ENCODE data around the gene DHRSX. TPM values are rescaled to one million over a fixed set of nuclear protein-coding genes. Genes with fewer than 3 reads are reported as not detected.
A peak's percentile ranks its signal among the peaks of the same experiment; 100 is the strongest.
"Not testable (repeated sequence)": the region's sequence is repeated elsewhere in the genome, so short reads cannot be mapped to it uniquely, and the experiment has no call there.

DHRSX gene
- total RNA-seq, 6 donors from 2014 or later, result 18.2 to 34.8 (median 21.2) TPM

DNA sequence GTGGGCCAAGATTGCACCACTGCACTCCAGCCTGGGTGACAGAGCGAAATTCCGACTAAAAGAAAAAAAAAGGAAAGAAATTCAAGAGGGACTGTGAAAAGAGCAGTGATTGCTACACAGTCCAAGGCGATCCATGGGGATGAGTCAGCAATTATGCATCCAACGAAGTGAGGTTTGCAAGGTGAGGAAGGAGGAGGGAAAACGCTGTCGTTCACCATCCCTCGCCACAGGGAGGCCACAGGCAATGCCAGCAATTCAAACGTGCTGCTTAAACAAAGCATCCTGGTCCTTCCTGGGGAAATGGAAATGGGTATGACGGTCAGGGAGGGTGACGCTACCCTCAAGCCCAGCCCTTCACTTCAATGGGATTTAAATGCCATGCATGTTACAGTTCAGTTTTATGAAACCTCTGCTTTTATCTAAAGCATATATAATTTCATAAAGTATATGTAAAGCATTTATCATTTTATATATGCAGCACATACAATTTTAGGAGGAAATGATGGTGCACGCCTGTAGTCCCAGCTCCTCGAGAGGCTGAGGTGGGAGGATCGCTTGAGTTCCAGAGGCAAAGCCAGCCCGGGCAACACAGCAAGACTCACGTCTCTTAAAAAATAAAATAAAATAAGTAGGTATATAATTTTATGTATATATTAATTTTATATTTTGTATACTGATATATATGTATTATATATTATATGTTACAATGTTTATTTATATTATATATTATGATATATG lies 108.7 kb downstream of the DHRSX start:
- no peak for DNase-seq
- Histone ChIP-seq H3K9me3 (peaks cover 0 to 10% (median 4%) of the 10 kb centered on the region in 4 donors), H3K4me1 (no peaks in the 10 kb centered on the region), H3K27ac (no peak overlapping the region), H3K4me3 (no peak overlapping the region), H3K27me3 (no peaks in the 10 kb centered on the region), H3K36me3 (peaks cover 0 to 19% (median 0%) of the 10 kb centered on the region in 4 donors)
- ATAC-seq (ENCODE audit: low FRiP score in 2 of 2), result no peak
- WGBS, 2 donors, result 84 to 85% methylated on average over 15 of the region's 15 CpGs
- no peak for TF ChIP-seq EP300 (IDR thresholded peaks at IDR 0.05)
- TF ChIP-seq, protein P1, sequence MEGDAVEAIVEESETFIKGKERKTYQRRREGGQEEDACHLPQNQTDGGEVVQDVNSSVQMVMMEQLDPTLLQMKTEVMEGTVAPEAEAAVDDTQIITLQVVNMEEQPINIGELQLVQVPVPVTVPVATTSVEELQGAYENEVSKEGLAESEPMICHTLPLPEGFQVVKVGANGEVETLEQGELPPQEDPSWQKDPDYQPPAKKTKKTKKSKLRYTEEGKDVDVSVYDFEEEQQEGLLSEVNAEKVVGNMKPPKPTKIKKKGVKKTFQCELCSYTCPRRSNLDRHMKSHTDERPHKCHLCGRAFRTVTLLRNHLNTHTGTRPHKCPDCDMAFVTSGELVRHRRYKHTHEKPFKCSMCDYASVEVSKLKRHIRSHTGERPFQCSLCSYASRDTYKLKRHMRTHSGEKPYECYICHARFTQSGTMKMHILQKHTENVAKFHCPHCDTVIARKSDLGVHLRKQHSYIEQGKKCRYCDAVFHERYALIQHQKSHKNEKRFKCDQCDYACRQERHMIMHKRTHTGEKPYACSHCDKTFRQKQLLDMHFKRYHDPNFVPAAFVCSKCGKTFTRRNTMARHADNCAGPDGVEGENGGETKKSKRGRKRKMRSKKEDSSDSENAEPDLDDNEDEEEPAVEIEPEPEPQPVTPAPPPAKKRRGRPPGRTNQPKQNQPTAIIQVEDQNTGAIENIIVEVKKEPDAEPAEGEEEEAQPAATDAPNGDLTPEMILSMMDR (IDR thresholded peaks at IDR 0.05), result no peak
- no peak for TF ChIP-seq POLR2A (IDR thresholded peaks at IDR 0.05)
- no peak for TF ChIP-seq POLR2AphosphoS5 (IDR thresholded peaks at IDR 0.05)

DNA sequence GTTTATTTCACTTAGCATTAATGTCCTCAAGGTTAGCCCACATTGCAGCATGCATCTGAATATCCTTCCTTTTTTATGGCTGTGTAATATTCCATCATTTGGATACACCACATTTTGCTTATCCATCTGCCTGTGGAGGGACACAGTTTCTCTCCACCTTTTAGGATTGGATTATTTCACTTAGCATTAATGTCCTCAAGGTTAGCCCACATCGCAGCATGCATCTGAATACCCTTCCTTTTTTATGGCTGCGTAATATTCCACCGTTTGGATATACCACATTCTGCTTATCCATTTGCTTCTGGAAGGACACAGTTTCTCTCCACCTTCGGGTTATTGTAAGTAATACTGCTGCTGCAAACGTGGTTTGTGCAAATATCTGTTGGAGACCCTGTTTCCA lies 110.0 kb downstream of the DHRSX start:
- WGBS, 2 donors, result 96% methylated on average over 5 of the region's 5 CpGs
- no peak for TF ChIP-seq POLR2A (IDR thresholded peaks at IDR 0.05)
- TF ChIP-seq EP300 (IDR thresholded peaks at IDR 0.05), result no peak
- TF ChIP-seq, protein P1 (IDR thresholded peaks at IDR 0.05), result no peak
- no peak for TF ChIP-seq POLR2AphosphoS5 (IDR thresholded peaks at IDR 0.05)

DNA sequence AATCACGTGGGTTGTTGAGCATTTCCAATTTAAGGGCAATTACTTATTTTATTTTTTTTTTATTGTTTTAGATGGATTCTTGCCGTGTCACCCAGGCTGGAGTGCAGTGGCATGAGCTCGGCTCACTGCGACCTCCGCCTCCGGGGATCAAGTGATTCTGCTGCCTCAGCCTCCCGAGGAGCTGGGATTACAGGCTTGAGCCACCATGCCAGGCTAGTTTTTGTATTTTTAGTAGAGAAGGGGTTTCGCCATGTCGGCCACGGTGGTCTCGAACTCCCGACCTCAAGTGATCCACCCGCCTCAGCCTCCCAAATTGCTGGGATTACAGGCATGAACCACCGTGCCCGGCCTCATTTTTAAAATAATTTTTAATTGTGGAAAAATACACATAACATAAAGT lies 111.0 kb downstream of the DHRSX start:
- DNase-seq, result peak in 1 of 2 donors; percentile 31
- not testable (repeated sequence) for ATAC-seq (ENCODE audit: low FRiP score in 2 of 2); H3K27ac ChIP-seq; H3K4me1 ChIP-seq; H3K4me3 ChIP-seq; H3K27me3 ChIP-seq
- WGBS, 2 donors, result 97 to 99% methylated on average over 14 to 15 of the region's 15 CpGs
- Histone ChIP-seq H3K36me3 (peaks cover 0 to 19% (median 0%) of the 10 kb centered on the region in 4 donors), H3K9me3 (peaks cover 0 to 10% (median 4%) of the 10 kb centered on the region in 4 donors)

More for the DNA sequence above, 110.0 kb downstream of the DHRSX start:
- H3K4me3 ChIP-seq, result no peak overlapping the region
- peaks cover 0 to 19% (median 0%) of the 10 kb centered on the region in 4 donors for H3K36me3 ChIP-seq
- H3K4me1 ChIP-seq, result no peaks in the 10 kb centered on the region
- DNase-seq (no peak), ATAC-seq (ENCODE audit: low FRiP score in 2 of 2) (no peak)
- H3K27me3 ChIP-seq, result no peaks in the 10 kb centered on the region
- no peak overlapping the region for H3K27ac ChIP-seq
- H3K9me3 ChIP-seq, result peaks cover 0 to 10% (median 4%) of the 10 kb centered on the region in 4 donors

DNA sequence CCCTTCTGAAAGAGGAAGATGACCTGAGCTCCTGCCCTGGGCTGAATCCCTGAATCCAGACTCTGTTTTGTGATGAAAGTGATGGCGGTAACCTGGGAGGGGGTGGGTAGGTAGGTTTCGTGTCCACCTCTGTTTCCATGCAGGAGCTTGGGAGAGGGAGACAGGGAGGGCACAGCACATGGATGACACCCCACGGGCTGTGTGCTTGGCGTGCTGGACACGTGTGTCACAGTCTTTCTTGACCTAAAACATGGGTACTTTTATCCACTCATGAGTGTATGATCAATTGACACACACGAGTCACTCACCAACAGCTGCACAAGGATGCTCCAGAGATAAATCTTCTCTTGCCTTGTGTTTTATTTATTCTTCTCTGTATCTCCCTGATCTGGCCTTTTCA lies 111.5 kb downstream of the DHRSX start:
- WGBS, 2 donors, result 96% methylated on average over 6 of the region's 6 CpGs
- no peak for ATAC-seq (ENCODE audit: low FRiP score in 2 of 2)
- TF ChIP-seq POLR2A (IDR thresholded peaks at IDR 0.05) (no peak), EP300 (IDR thresholded peaks at IDR 0.05) (no peak), POLR2AphosphoS5 (IDR thresholded peaks at IDR 0.05) (no peak)
- TF ChIP-seq, protein P1 (IDR thresholded peaks at IDR 0.05), result no peak

DNA sequence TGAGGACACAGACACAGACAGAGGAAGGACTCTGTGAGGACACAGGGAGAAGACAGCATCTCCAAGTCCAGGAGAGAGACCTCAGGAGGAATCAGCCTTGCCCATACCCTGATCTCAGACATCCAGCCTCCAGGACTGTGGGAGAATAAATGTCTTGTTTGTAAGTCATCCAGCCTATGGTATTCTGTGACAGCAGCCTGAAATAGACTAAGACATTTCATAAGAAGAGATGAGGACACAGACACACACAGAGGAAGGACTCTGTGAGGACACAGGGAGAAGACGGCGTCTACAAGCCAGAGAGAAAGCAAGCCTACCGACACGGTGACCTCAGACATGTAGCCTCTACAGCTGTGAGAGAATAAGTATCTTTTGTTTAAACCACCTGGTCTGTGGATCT lies 112.1 kb downstream of the DHRSX start:
- 74 to 78% methylated on average over 4 of the region's 4 CpGs for WGBS, 2 donors
- Histone ChIP-seq H3K27ac (no peak overlapping the region), H3K9me3 (peaks cover 0 to 10% (median 4%) of the 10 kb centered on the region in 4 donors), H3K27me3 (no peaks in the 10 kb centered on the region), H3K4me1 (no peaks in the 10 kb centered on the region), H3K4me3 (no peak overlapping the region), H3K36me3 (peaks cover 0 to 19% (median 0%) of the 10 kb centered on the region in 4 donors)
- ATAC-seq (ENCODE audit: low FRiP score in 2 of 2) (no peak), DNase-seq (no peak)
- TF ChIP-seq, protein P1 (IDR thresholded peaks at IDR 0.05), result no peak
- TF ChIP-seq EP300 (IDR thresholded peaks at IDR 0.05) (no peak), POLR2AphosphoS5 (IDR thresholded peaks at IDR 0.05) (no peak), POLR2A (IDR thresholded peaks at IDR 0.05) (no peak)

More for the DNA sequence above, 111.5 kb downstream of the DHRSX start:
- no peak overlapping the region for H3K27ac ChIP-seq
- H3K36me3 ChIP-seq, result peaks cover 0 to 19% (median 0%) of the 10 kb centered on the region in 4 donors
- no peak overlapping the region for H3K4me3 ChIP-seq
- no peak for DNase-seq
- H3K4me1 ChIP-seq, result no peaks in the 10 kb centered on the region
- H3K27me3 ChIP-seq, result no peaks in the 10 kb centered on the region
- H3K9me3 ChIP-seq, result peaks cover 0 to 10% (median 4%) of the 10 kb centered on the region in 4 donors

Data from upper lobe of left lung (tissue), 6 donors.